ENCODE results near the gene ASPN.

The ASPN gene

DNA sequence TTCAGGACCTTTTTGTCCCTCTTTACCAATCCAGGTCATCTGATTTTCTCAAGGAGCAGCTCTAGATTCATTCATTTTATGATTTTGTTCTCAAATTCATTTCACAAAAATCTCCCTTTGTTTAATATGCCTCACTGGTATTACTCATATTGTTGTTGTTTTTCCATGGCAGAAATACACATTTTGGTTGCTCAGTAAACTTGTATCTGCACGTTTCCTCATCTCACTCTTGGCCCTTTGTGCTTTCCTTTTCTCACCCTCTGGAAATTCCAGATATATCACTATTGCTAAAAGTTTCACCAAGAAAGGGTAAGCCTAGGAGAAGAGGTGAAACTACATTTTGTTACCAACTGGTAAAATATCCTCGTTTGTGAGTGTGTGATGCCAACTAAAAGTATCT, 14.8 kb downstream of the ASPN start:
- Histone ChIP-seq H3K9ac (ENCODE audit: low read depth, low read length) (no peak overlapping the region), H3K9me3 (ENCODE audit: control insufficient read depth, insufficient read depth, low read length) (no peaks in the 10 kb centered on the region), H3K27me3 (ENCODE audit: control insufficient read depth, insufficient read depth, low read length) (no peaks in the 10 kb centered on the region), H3K27ac (ENCODE audit: low read depth, low read length) (no peak overlapping the region), H3K4me1 (ENCODE audit: control insufficient read depth, insufficient read depth, low read length) (peaks cover 7% of the 10 kb centered on the region), H3K36me3 (ENCODE audit: control insufficient read depth, insufficient read depth, low read length) (no peaks in the 10 kb centered on the region), H3K4me3 (ENCODE audit: low read depth, low read length) (no peak overlapping the region)

DNA sequence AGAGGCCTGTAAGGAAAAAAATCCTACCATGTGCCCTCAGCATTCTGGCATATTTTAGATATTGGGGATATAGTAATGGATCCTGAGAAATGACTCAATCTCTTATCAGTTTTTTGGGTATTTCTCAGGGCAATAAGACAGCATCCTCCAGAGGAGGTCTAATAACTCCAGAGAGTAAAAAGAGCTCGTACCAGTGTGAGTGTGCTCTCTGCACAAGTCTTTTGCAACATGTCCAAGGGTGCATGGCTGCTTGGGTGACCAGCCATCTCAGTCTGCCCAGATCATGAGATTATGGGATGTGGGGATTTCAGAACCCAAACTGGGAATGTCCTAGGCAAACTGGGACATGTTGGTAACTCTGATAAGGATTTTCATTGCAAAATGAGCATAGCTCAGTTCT, 15.3 kb downstream of the ASPN start:
- Histone ChIP-seq H3K4me3 (ENCODE audit: low read depth, low read length) (no peak overlapping the region), H3K4me1 (ENCODE audit: control insufficient read depth, insufficient read depth, low read length) (peaks cover 7% of the 10 kb centered on the region), H3K9ac (ENCODE audit: low read depth, low read length) (no peak overlapping the region), H3K9me3 (ENCODE audit: control insufficient read depth, insufficient read depth, low read length) (no peaks in the 10 kb centered on the region), H3K27ac (ENCODE audit: low read depth, low read length) (no peak overlapping the region), H3K36me3 (ENCODE audit: control insufficient read depth, insufficient read depth, low read length) (no peaks in the 10 kb centered on the region), H3K27me3 (ENCODE audit: control insufficient read depth, insufficient read depth, low read length) (no peaks in the 10 kb centered on the region)

DNA sequence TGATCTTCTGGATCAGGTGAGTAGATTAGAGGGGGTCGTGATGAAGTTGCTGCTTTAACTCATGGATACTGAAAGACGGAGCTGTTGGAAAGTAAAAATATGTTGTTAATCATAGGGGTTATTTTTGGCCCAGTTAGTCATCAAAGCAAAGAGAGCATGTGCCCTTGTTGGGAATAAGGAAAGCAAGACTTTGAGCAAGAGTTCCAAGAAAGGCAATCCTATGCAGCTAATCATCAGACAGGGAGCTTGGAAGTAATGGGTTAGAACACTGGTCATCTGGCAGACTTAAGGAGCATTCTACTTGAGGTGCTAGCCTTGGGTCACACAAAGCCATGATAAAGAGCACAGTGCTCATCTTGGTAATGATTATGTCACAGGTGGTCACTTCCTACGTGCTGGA, 18.3 kb downstream of the ASPN start:
- H3K27ac ChIP-seq (ENCODE audit: low read depth, low read length): no peak overlapping the region
- no peak overlapping the region for H3K4me3 ChIP-seq (ENCODE audit: low read depth, low read length)
- H3K27me3 ChIP-seq (ENCODE audit: control insufficient read depth, insufficient read depth, low read length): no peaks in the 10 kb centered on the region
- H3K9me3 ChIP-seq (ENCODE audit: control insufficient read depth, insufficient read depth, low read length): no peaks in the 10 kb centered on the region
- no peak overlapping the region for H3K9ac ChIP-seq (ENCODE audit: low read depth, low read length)
- peaks cover 7% of the 10 kb centered on the region for H3K4me1 ChIP-seq (ENCODE audit: control insufficient read depth, insufficient read depth, low read length)
- no peaks in the 10 kb centered on the region for H3K36me3 ChIP-seq (ENCODE audit: control insufficient read depth, insufficient read depth, low read length)

DNA sequence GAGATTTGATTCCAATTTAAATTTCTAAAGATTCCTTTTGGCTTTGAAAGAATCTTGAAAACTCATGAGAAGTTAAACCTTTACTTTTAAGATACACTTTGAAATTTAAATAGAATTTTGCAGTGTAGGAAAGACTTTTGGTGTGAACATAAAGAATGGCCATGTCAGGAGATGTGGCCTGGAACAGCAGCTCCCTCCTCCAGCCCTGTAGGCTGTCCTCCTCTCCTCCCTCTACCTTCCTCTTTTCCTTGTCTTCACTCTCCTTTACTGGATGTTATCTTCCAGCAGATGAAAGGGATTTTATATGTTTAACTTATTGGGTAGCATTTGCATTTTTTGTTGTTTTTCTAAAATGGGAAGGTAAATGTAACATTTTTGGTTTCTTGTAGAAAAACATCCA, 18.9 kb downstream of the ASPN start:
- H3K4me3 ChIP-seq (ENCODE audit: low read depth, low read length): no peak overlapping the region
- H3K36me3 ChIP-seq (ENCODE audit: control insufficient read depth, insufficient read depth, low read length): no peaks in the 10 kb centered on the region
- H3K27me3 ChIP-seq (ENCODE audit: control insufficient read depth, insufficient read depth, low read length): no peaks in the 10 kb centered on the region
- H3K9ac ChIP-seq (ENCODE audit: low read depth, low read length): no peak overlapping the region
- no peak overlapping the region for H3K27ac ChIP-seq (ENCODE audit: low read depth, low read length)
- H3K9me3 ChIP-seq (ENCODE audit: control insufficient read depth, insufficient read depth, low read length): no peaks in the 10 kb centered on the region
- H3K4me1 ChIP-seq (ENCODE audit: control insufficient read depth, insufficient read depth, low read length): peaks cover 7% of the 10 kb centered on the region

DNA sequence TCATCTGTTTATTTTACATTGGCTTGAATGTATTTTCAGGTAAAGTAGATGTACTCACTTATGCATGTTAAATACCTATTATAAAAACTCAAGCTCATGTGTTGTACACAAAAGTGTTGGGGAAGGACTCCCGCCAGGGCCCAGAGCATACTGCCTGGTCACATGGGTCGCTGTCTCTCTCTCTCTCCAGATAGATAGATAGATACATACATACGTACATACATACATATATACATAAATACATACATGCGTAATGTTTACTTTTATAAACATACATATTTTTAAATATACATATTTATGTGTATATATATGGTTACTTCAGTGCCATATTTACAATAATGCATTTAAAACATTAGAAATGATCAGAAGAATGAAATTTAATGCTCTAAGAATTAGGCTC, 24.7 kb downstream of the ASPN start:
- Histone ChIP-seq H3K9me3 (ENCODE audit: control insufficient read depth, insufficient read depth, low read length) (no peaks in the 10 kb centered on the region), H3K4me3 (ENCODE audit: low read depth, low read length) (no peak overlapping the region), H3K36me3 (ENCODE audit: control insufficient read depth, insufficient read depth, low read length) (no peaks in the 10 kb centered on the region), H3K27ac (ENCODE audit: low read depth, low read length) (no peak overlapping the region), H3K27me3 (ENCODE audit: control insufficient read depth, insufficient read depth, low read length) (no peaks in the 10 kb centered on the region), H3K9ac (ENCODE audit: low read depth, low read length) (no peak overlapping the region), H3K4me1 (ENCODE audit: control insufficient read depth, insufficient read depth, low read length) (no peaks in the 10 kb centered on the region)

DNA sequence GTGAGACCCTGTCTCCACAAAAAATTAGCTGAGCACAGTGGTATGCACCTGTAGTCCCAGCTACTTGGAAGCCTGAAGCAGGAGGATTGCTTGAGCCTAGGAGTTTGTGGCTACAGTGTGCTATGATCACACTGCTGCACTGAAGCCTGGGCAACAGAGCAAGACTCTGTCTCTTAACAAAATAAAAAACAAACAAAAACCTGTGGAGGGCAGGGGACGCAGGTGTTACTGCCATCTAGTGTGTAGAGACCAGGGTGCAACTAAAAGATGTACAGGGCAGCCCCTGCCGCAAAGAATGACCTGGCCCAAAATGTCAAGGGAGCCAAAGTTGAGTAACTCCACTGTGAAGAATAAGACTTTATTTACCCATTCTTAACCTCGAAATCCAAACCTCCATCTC, 27.1 kb downstream of the ASPN start:
- H3K27me3 ChIP-seq (ENCODE audit: control insufficient read depth, insufficient read depth, low read length): no peaks in the 10 kb centered on the region
- H3K36me3 ChIP-seq (ENCODE audit: control insufficient read depth, insufficient read depth, low read length): no peaks in the 10 kb centered on the region
- H3K27ac ChIP-seq (ENCODE audit: low read depth, low read length): no peak overlapping the region
- H3K4me3 ChIP-seq (ENCODE audit: low read depth, low read length): no peak overlapping the region
- no peaks in the 10 kb centered on the region for H3K4me1 ChIP-seq (ENCODE audit: control insufficient read depth, insufficient read depth, low read length)
- no peak overlapping the region for H3K9ac ChIP-seq (ENCODE audit: low read depth, low read length)
- no peaks in the 10 kb centered on the region for H3K9me3 ChIP-seq (ENCODE audit: control insufficient read depth, insufficient read depth, low read length)

DNA sequence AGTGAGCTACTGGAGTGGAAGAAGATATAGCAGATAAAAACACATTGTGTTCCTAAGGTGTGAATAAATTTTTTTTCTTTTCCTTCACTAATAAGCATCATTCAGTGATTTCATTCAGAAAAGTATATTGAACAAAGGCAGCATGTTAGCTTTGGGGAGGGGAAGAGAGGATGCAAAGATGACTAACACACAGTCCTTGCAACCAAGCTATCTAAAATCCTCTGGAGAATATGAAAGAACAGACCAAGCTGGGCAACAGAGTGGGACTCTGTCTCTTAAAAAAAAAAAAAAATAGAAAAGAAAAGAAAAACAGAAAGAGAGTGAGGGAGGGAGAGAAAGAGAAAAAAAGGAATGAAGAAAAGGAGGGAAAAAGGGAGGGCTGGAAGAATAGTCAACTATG, 35.8 kb downstream of the ASPN start:
- no peak overlapping the region for H3K9ac ChIP-seq (ENCODE audit: low read depth, low read length)
- H3K27me3 ChIP-seq (ENCODE audit: control insufficient read depth, insufficient read depth, low read length): no peaks in the 10 kb centered on the region
- H3K36me3 ChIP-seq (ENCODE audit: control insufficient read depth, insufficient read depth, low read length): no peaks in the 10 kb centered on the region
- peaks cover 11% of the 10 kb centered on the region; the same call in 1 of the 2 replicates for H3K4me1 ChIP-seq (ENCODE audit: control insufficient read depth, insufficient read depth, low read length)
- H3K9me3 ChIP-seq (ENCODE audit: control insufficient read depth, insufficient read depth, low read length): no peaks in the 10 kb centered on the region
- H3K4me3 ChIP-seq (ENCODE audit: low read depth, low read length): no peak overlapping the region
- no peak overlapping the region for H3K27ac ChIP-seq (ENCODE audit: low read depth, low read length)

DNA sequence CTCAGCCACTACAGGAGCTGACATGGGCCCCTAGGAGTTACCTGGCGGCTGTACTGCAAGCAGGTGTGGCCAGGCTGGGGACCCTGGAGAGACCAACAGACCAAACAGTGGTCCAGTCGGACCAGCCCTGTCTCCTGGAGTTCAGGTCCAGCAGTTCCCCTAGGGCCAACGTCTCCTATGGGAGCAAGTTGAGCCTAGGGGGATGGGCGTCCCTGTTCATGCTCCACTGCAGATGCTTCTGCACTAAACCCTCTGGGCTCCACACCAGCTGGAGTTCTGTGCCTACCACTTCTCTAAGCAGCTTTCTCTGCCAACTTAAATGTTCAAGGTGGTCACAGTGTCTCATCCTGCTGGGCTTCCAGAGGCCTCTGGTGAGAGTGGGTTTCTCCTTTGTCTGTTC, 37.5 kb downstream of the ASPN start:
- Histone ChIP-seq H3K9me3 (ENCODE audit: control insufficient read depth, insufficient read depth, low read length) (no peaks in the 10 kb centered on the region), H3K4me1 (ENCODE audit: control insufficient read depth, insufficient read depth, low read length) (peaks cover 11% of the 10 kb centered on the region; the same call in 1 of the 2 replicates), H3K36me3 (ENCODE audit: control insufficient read depth, insufficient read depth, low read length) (no peaks in the 10 kb centered on the region), H3K9ac (ENCODE audit: low read depth, low read length) (no peak overlapping the region), H3K27ac (ENCODE audit: low read depth, low read length) (no peak overlapping the region), H3K4me3 (ENCODE audit: low read depth, low read length) (no peak overlapping the region), H3K27me3 (ENCODE audit: control insufficient read depth, insufficient read depth, low read length) (no peaks in the 10 kb centered on the region)

DNA sequence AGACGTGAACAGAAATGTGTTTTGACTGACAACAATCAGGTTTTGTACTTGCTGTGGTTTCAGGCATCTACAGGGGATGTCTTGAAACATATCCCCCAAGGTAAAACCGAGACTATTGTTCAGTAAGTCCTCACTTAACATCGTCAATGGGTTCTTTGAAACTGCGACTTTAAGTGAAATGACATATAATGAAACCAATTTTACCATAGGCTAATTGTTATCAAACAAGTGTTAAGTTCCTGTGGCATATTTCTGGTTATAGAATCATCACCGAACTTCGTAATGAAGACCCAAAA, 41.6 kb downstream of the ASPN start:
- Histone ChIP-seq H3K9me3 (ENCODE audit: control insufficient read depth, insufficient read depth, low read length) (no peaks in the 10 kb centered on the region), H3K36me3 (ENCODE audit: control insufficient read depth, insufficient read depth, low read length) (no peaks in the 10 kb centered on the region), H3K4me1 (ENCODE audit: control insufficient read depth, insufficient read depth, low read length) (no peaks in the 10 kb centered on the region), H3K4me3 (ENCODE audit: low read depth, low read length) (no peak overlapping the region), H3K27me3 (ENCODE audit: control insufficient read depth, insufficient read depth, low read length) (no peaks in the 10 kb centered on the region), H3K27ac (ENCODE audit: low read depth, low read length) (no peak overlapping the region), H3K9ac (ENCODE audit: low read depth, low read length) (no peak overlapping the region)

DNA sequence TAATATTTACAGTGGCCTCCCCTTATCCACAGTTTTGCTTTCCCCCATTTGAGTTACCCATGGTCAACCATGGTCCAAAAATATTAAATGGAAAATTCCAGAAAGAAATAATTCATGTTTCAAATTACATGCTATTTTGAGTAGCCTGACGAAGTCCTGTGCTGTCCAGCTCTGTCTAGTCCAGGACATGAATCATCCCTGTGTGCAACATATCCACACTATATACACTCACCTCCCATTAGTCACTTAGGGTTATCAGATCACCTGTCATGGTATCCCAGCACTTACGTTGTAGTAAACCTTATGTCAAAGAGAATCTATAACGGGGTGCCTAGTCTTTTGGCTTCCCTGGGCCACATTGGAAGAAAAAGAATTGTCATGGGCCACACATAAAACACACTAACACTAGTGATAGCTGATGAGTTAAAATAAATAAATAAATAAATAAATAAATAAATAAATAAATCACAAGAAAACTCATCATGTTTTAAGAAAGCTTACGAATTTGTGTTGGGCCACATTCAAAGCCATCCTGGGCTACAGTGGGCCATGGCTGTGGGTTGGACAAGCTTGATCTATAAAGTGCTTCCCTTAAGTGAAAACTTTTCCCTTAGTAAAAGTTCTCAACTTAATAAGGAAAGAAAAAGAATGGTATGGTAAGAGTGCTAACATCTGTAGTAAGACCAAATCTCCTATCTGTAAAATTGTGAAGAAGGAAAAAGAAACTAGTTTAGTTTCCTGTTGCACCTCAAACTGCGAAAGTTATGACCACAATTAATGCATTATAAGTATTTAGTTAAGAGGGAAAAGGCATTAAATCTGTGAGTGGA, 42.2 kb downstream of the ASPN start:
- no peaks in the 10 kb centered on the region for H3K36me3 ChIP-seq (ENCODE audit: control insufficient read depth, insufficient read depth, low read length)
- no peaks in the 10 kb centered on the region for H3K4me1 ChIP-seq (ENCODE audit: control insufficient read depth, insufficient read depth, low read length)
- no peak overlapping the region for H3K27ac ChIP-seq (ENCODE audit: low read depth, low read length)
- H3K27me3 ChIP-seq (ENCODE audit: control insufficient read depth, insufficient read depth, low read length): no peaks in the 10 kb centered on the region
- H3K4me3 ChIP-seq (ENCODE audit: low read depth, low read length): no peak overlapping the region
- no peak overlapping the region for H3K9ac ChIP-seq (ENCODE audit: low read depth, low read length)
- no peaks in the 10 kb centered on the region for H3K9me3 ChIP-seq (ENCODE audit: control insufficient read depth, insufficient read depth, low read length)

DNA sequence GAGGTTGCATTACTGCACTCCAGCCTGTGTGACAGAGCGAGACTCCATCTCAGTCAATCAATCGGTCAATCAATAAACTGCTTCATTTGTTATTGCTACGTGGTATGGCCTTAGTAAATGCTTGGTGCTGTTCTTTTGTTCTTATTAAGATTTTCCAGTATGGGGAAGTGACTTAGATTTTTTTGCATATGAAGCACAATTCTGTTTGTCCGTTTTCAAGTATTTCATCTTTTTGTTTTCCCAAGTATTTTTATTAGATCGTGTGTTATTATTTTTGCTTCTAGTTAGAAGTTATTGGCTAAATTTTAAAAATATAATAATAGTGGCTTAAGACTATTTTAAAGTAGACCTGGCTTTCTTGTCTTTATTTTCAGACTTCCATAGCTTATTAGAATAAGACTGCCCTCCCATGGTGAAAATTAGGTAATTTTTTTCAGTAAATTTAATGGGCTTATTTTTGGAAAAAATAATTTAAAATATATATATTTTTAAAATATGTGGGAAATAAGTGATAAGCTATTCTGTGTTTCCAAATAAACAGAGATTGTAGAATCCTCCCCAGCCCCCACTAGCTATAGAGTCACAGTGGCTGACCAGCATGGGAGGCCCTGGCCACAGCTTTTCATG, 43.3 kb downstream of the ASPN start:
- Histone ChIP-seq H3K9me3 (ENCODE audit: control insufficient read depth, insufficient read depth, low read length) (no peaks in the 10 kb centered on the region), H3K27ac (ENCODE audit: low read depth, low read length) (no peak overlapping the region), H3K36me3 (ENCODE audit: control insufficient read depth, insufficient read depth, low read length) (no peaks in the 10 kb centered on the region), H3K4me3 (ENCODE audit: low read depth, low read length) (no peak overlapping the region), H3K4me1 (ENCODE audit: control insufficient read depth, insufficient read depth, low read length) (no peaks in the 10 kb centered on the region), H3K9ac (ENCODE audit: low read depth, low read length) (no peak overlapping the region), H3K27me3 (ENCODE audit: control insufficient read depth, insufficient read depth, low read length) (no peaks in the 10 kb centered on the region)
